ENCODE measurements around the gene HIVEP3.
A peak's percentile ranks its signal among the peaks of the same experiment; 100 is the strongest.

The HIVEP3 gene

DNA sequence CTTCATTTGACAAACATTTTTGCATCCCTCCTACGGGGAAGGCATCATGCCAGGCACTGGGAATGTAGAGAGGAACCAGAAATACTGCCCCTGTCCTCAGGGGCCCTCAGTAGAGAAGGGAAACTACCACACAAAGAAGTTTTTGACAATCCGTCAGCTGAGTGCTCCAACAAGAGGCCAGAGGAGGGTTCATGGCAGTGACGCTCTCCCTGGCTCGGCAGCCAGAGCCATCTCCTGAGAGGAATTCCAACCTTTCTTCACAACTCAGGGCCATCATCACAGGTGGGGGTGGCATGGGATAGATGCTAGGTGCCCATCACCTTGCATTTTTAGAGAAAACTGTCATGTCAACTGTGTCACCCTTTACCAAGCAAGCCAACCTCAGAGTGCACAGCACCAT, 154.1 kb downstream of the HIVEP3 start:
- TF ChIP-seq, protein P1, sequence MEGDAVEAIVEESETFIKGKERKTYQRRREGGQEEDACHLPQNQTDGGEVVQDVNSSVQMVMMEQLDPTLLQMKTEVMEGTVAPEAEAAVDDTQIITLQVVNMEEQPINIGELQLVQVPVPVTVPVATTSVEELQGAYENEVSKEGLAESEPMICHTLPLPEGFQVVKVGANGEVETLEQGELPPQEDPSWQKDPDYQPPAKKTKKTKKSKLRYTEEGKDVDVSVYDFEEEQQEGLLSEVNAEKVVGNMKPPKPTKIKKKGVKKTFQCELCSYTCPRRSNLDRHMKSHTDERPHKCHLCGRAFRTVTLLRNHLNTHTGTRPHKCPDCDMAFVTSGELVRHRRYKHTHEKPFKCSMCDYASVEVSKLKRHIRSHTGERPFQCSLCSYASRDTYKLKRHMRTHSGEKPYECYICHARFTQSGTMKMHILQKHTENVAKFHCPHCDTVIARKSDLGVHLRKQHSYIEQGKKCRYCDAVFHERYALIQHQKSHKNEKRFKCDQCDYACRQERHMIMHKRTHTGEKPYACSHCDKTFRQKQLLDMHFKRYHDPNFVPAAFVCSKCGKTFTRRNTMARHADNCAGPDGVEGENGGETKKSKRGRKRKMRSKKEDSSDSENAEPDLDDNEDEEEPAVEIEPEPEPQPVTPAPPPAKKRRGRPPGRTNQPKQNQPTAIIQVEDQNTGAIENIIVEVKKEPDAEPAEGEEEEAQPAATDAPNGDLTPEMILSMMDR (IDR thresholded peaks at IDR 0.05; ENCODE audit: insufficient read depth, low read depth, low read length, missing control alignments): no peak
- DNase-seq (ENCODE audit: low read depth): no peak
- H3K4me3 ChIP-seq (ENCODE audit: low read length): no peak overlapping the region

DNA sequence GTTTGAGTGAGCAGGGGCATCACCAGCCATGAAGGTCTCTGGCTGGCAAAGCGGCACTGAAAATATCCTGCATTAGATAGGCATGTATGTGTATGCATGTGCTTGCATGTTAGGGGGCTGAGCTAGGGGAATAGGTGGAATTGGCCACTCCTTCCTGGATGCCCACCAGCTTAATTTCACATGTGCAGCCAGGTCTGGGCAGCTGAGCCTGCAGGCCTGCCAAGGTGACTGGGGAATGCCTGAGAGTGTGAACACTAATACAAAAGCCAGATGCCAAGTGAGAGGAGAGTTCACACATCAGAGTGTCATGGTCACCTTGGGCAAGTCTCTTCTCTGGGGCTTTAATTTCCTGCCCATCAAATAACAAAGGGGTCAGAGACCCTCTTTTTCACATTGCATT, 155.9 kb downstream of the HIVEP3 start:
- no peak for DNase-seq (ENCODE audit: low read depth)
- no peak overlapping the region for H3K4me3 ChIP-seq (ENCODE audit: low read length)
- TF ChIP-seq, protein P1 (IDR thresholded peaks at IDR 0.05; ENCODE audit: insufficient read depth, low read depth, low read length, missing control alignments): no peak

DNA sequence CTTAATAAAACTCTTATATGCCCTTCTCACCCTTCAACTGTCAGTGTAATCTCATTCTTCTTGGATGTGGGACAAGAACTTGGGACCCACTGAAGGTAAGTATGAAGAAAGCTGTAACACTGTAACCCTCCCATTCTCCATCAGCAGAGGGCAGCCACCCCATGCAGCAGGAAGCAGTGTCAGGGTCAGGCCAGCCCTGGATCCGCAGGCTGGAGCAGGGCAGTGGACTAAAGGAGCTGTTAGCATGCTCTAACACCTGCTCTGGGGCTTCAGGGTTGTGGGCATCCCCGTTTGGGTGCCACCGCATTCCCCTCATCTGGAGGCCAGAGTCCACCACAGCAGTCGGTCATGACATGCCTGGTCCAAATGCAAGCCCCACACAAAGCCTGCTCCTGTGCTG, 156.5 kb downstream of the HIVEP3 start:
- no peak overlapping the region for H3K4me3 ChIP-seq (ENCODE audit: low read length)
- DNase-seq (ENCODE audit: low read depth): no peak
- TF ChIP-seq, protein P1 (IDR thresholded peaks at IDR 0.05; ENCODE audit: insufficient read depth, low read depth, low read length, missing control alignments): no peak

DNA sequence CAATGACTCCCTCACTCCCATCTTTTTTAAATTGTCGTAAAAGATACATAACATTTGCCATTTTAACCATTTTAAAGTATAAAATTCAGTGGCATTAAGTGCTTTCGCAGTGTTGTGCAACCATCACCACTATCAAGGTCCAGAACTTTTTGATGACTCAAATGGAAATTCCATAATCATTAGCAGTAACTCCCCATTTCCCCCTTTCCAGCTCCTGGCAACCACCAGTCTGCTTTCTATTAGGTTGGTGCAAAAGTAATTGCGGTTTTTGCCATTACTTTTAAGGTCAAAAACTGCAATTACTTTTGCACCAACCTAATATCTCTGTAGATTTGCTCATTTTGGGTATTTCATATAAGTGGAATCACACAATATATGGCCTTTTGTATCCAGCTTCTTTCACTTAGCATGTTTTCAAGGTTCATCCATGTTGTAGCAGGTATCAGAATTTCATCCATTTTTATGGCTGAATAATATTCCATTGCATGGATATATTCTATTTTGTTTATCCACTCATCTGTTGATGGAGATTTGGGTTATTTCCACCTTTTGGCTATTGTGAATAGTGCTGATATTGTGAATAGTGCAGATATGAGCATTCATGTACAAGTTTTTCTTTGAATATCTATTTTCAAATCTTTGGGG, 159.7 kb downstream of the HIVEP3 start:
- TF ChIP-seq, protein P1 (IDR thresholded peaks at IDR 0.05; ENCODE audit: insufficient read depth, low read depth, low read length, missing control alignments): no peak
- DNase-seq (ENCODE audit: low read depth): peak; percentile 84
- no peak overlapping the region for H3K4me3 ChIP-seq (ENCODE audit: low read length)

- no peak overlapping the region for H3K4me3 ChIP-seq (ENCODE audit: low read length)
- no peak for DNase-seq (ENCODE audit: low read depth)
- TF ChIP-seq, protein P1 (IDR thresholded peaks at IDR 0.05; ENCODE audit: insufficient read depth, low read depth, low read length, missing control alignments): no peak
Measured at GRCh38 chr1:41758500-41758899, 160.2 kb downstream of the HIVEP3 start.

- no peak overlapping the region for H3K4me3 ChIP-seq (ENCODE audit: low read length)
- TF ChIP-seq, protein P1 (IDR thresholded peaks at IDR 0.05; ENCODE audit: insufficient read depth, low read depth, low read length, missing control alignments): no peak
- no peak for DNase-seq (ENCODE audit: low read depth)
Measured at GRCh38 chr1:41754540-41754939, 164.2 kb downstream of the HIVEP3 start.

- no peak overlapping the region for H3K4me3 ChIP-seq (ENCODE audit: low read length)
- TF ChIP-seq, protein P1 (IDR thresholded peaks at IDR 0.05; ENCODE audit: insufficient read depth, low read depth, low read length, missing control alignments): no peak
- DNase-seq (ENCODE audit: low read depth): peak; percentile 50
Measured at GRCh38 chr1:41752514-41753170, 166.1 kb downstream of the HIVEP3 start.

All from epithelial cell of esophagus (primary cell).